Measurements from ENCODE around the gene SFMBT1.

SFMBT1 gene

GRCh38 chr3:52893723-52894122 is 152.2 kb downstream of the SFMBT1 start:
- Histone ChIP-seq H3K4me3 (ENCODE audit: low read length) (no peak overlapping the region), H3K9me3 (ENCODE audit: control insufficient read depth, low read length) (no peaks in the 10 kb centered on the region), H3K36me3 (ENCODE audit: control insufficient read depth, insufficient read depth, low read length) (no peaks in the 10 kb centered on the region), H3K27me3 (ENCODE audit: control insufficient read depth, insufficient read depth, low read length) (no peaks in the 10 kb centered on the region), H3K9ac (ENCODE audit: low read length) (no peak overlapping the region), H3K4me1 (ENCODE audit: control insufficient read depth, insufficient read depth, low read length) (peaks cover 48% of the 10 kb centered on the region)

- no peaks in the 10 kb centered on the region for H3K9me3 ChIP-seq (ENCODE audit: control insufficient read depth, low read length)
- no peak overlapping the region for H3K4me3 ChIP-seq (ENCODE audit: low read length)
- peak overlapping the region; percentile 29 for H3K9ac ChIP-seq (ENCODE audit: low read length)
- H3K4me1 ChIP-seq (ENCODE audit: control insufficient read depth, insufficient read depth, low read length), result peaks cover 46% of the 10 kb centered on the region
- no peaks in the 10 kb centered on the region for H3K36me3 ChIP-seq (ENCODE audit: control insufficient read depth, insufficient read depth, low read length)
- no peaks in the 10 kb centered on the region for H3K27me3 ChIP-seq (ENCODE audit: control insufficient read depth, insufficient read depth, low read length)
Observed at GRCh38 chr3:52892625-52893311, 153.1 kb downstream of the SFMBT1 start.

GRCh38 chr3:52892290-52892624 is 153.6 kb downstream of the SFMBT1 start:
- Histone ChIP-seq H3K4me1 (ENCODE audit: control insufficient read depth, insufficient read depth, low read length) (peaks cover 44% of the 10 kb centered on the region), H3K9ac (ENCODE audit: low read length) (peak overlapping the region; percentile 29), H3K9me3 (ENCODE audit: control insufficient read depth, low read length) (no peaks in the 10 kb centered on the region), H3K36me3 (ENCODE audit: control insufficient read depth, insufficient read depth, low read length) (no peaks in the 10 kb centered on the region), H3K4me3 (ENCODE audit: low read length) (no peak overlapping the region), H3K27me3 (ENCODE audit: control insufficient read depth, insufficient read depth, low read length) (no peaks in the 10 kb centered on the region)

GRCh38 chr3:52891615-52892081 is 154.2 kb downstream of the SFMBT1 start:
- no peak overlapping the region for H3K4me3 ChIP-seq (ENCODE audit: low read length)
- H3K4me1 ChIP-seq (ENCODE audit: control insufficient read depth, insufficient read depth, low read length), result peaks cover 44% of the 10 kb centered on the region
- H3K36me3 ChIP-seq (ENCODE audit: control insufficient read depth, insufficient read depth, low read length), result no peaks in the 10 kb centered on the region
- H3K9me3 ChIP-seq (ENCODE audit: control insufficient read depth, low read length), result no peaks in the 10 kb centered on the region
- no peaks in the 10 kb centered on the region for H3K27me3 ChIP-seq (ENCODE audit: control insufficient read depth, insufficient read depth, low read length)
- no peak overlapping the region for H3K9ac ChIP-seq (ENCODE audit: low read length)

GRCh38 chr3:52891164-52891563 is 154.7 kb downstream of the SFMBT1 start:
- Histone ChIP-seq H3K4me1 (ENCODE audit: control insufficient read depth, insufficient read depth, low read length) (peaks cover 44% of the 10 kb centered on the region), H3K9me3 (ENCODE audit: control insufficient read depth, low read length) (no peaks in the 10 kb centered on the region), H3K4me3 (ENCODE audit: low read length) (no peak overlapping the region), H3K27me3 (ENCODE audit: control insufficient read depth, insufficient read depth, low read length) (no peaks in the 10 kb centered on the region), H3K36me3 (ENCODE audit: control insufficient read depth, insufficient read depth, low read length) (no peaks in the 10 kb centered on the region), H3K9ac (ENCODE audit: low read length) (no peak overlapping the region)

GRCh38 chr3:52890735-52891134 is 155.1 kb downstream of the SFMBT1 start:
- Histone ChIP-seq H3K9ac (ENCODE audit: low read length) (no peak overlapping the region), H3K27me3 (ENCODE audit: control insufficient read depth, insufficient read depth, low read length) (no peaks in the 10 kb centered on the region), H3K36me3 (ENCODE audit: control insufficient read depth, insufficient read depth, low read length) (no peaks in the 10 kb centered on the region), H3K4me3 (ENCODE audit: low read length) (no peak overlapping the region), H3K9me3 (ENCODE audit: control insufficient read depth, low read length) (no peaks in the 10 kb centered on the region), H3K4me1 (ENCODE audit: control insufficient read depth, insufficient read depth, low read length) (peaks cover 40% of the 10 kb centered on the region)

- no peaks in the 10 kb centered on the region for H3K27me3 ChIP-seq (ENCODE audit: control insufficient read depth, insufficient read depth, low read length)
- peaks cover 37% of the 10 kb centered on the region for H3K4me1 ChIP-seq (ENCODE audit: control insufficient read depth, insufficient read depth, low read length)
- no peak overlapping the region for H3K4me3 ChIP-seq (ENCODE audit: low read length)
- no peaks in the 10 kb centered on the region for H3K36me3 ChIP-seq (ENCODE audit: control insufficient read depth, insufficient read depth, low read length)
- H3K9ac ChIP-seq (ENCODE audit: low read length), result no peak overlapping the region
- no peaks in the 10 kb centered on the region for H3K9me3 ChIP-seq (ENCODE audit: control insufficient read depth, low read length)
Observed at GRCh38 chr3:52889901-52890300, 156.0 kb downstream of the SFMBT1 start.

GRCh38 chr3:52887166-52887565 is 158.7 kb downstream of the SFMBT1 start:
- Histone ChIP-seq H3K9me3 (ENCODE audit: control insufficient read depth, low read length) (no peaks in the 10 kb centered on the region), H3K4me3 (ENCODE audit: low read length) (no peak overlapping the region), H3K4me1 (ENCODE audit: control insufficient read depth, insufficient read depth, low read length) (peaks cover 17% of the 10 kb centered on the region), H3K36me3 (ENCODE audit: control insufficient read depth, insufficient read depth, low read length) (no peaks in the 10 kb centered on the region), H3K9ac (ENCODE audit: low read length) (no peak overlapping the region), H3K27me3 (ENCODE audit: control insufficient read depth, insufficient read depth, low read length) (no peaks in the 10 kb centered on the region)

GRCh38 chr3:52886049-52886730 is 159.7 kb downstream of the SFMBT1 start:
- Histone ChIP-seq H3K4me3 (ENCODE audit: low read length) (no peak overlapping the region), H3K27me3 (ENCODE audit: control insufficient read depth, insufficient read depth, low read length) (no peaks in the 10 kb centered on the region), H3K9me3 (ENCODE audit: control insufficient read depth, low read length) (no peaks in the 10 kb centered on the region), H3K36me3 (ENCODE audit: control insufficient read depth, insufficient read depth, low read length) (no peaks in the 10 kb centered on the region), H3K9ac (ENCODE audit: low read length) (no peak overlapping the region), H3K4me1 (ENCODE audit: control insufficient read depth, insufficient read depth, low read length) (peaks cover 8% of the 10 kb centered on the region)

- Histone ChIP-seq H3K4me1 (ENCODE audit: control insufficient read depth, insufficient read depth, low read length) (no peaks in the 10 kb centered on the region), H3K9me3 (ENCODE audit: control insufficient read depth, low read length) (no peaks in the 10 kb centered on the region), H3K4me3 (ENCODE audit: low read length) (no peak overlapping the region), H3K9ac (ENCODE audit: low read length) (no peak overlapping the region), H3K36me3 (ENCODE audit: control insufficient read depth, insufficient read depth, low read length) (no peaks in the 10 kb centered on the region), H3K27me3 (ENCODE audit: control insufficient read depth, insufficient read depth, low read length) (no peaks in the 10 kb centered on the region)
Observed at GRCh38 chr3:52882377-52882776, 163.5 kb downstream of the SFMBT1 start.

- H3K9ac ChIP-seq (ENCODE audit: low read length), result no peak overlapping the region
- no peaks in the 10 kb centered on the region for H3K9me3 ChIP-seq (ENCODE audit: control insufficient read depth, low read length)
- no peaks in the 10 kb centered on the region for H3K27me3 ChIP-seq (ENCODE audit: control insufficient read depth, insufficient read depth, low read length)
- no peaks in the 10 kb centered on the region for H3K4me1 ChIP-seq (ENCODE audit: control insufficient read depth, insufficient read depth, low read length)
- no peaks in the 10 kb centered on the region for H3K36me3 ChIP-seq (ENCODE audit: control insufficient read depth, insufficient read depth, low read length)
- no peak overlapping the region for H3K4me3 ChIP-seq (ENCODE audit: low read length)
Observed at GRCh38 chr3:52881871-52882270, 164.0 kb downstream of the SFMBT1 start.

- Histone ChIP-seq H3K36me3 (ENCODE audit: control insufficient read depth, insufficient read depth, low read length) (no peaks in the 10 kb centered on the region), H3K9me3 (ENCODE audit: control insufficient read depth, low read length) (no peaks in the 10 kb centered on the region), H3K4me3 (ENCODE audit: low read length) (no peak overlapping the region), H3K4me1 (ENCODE audit: control insufficient read depth, insufficient read depth, low read length) (no peaks in the 10 kb centered on the region), H3K27me3 (ENCODE audit: control insufficient read depth, insufficient read depth, low read length) (no peaks in the 10 kb centered on the region), H3K9ac (ENCODE audit: low read length) (no peak overlapping the region)
Observed at GRCh38 chr3:52880474-52880873, 165.4 kb downstream of the SFMBT1 start.

Measured in mucosa of stomach (tissue), 1 donor.